Endodermal cell (in vitro differentiated cells): ENCODE results near the gene SLC28A2. TPM values are rescaled to one million over a fixed set of nuclear protein-coding genes. Genes with fewer than 3 reads are reported as not detected.

ENCODE experiments used
- DNase-seq: peaks from one replicate; pipeline ENCODE4 v3.0.0-alpha.2; 2017
- H3K27ac ChIP-seq: 2 replicates; pipeline ENCODE4 v1.5.1; 2013; ENCODE audit warnings: mild to moderate bottlenecking, low read depth, low read length, moderate library complexity
- H3K27me3 ChIP-seq: 2 replicates; pipeline ENCODE4 v1.6.1; 2013; ENCODE audit warnings: mild to moderate bottlenecking, low read length, moderate library complexity; ENCODE audit not compliant: insufficient read depth, control insufficient read depth, poor library complexity, severe bottlenecking
- H3K36me3 ChIP-seq: 2 replicates; pipeline ENCODE4 v1.7.0; 2013; ENCODE audit warnings: mild to moderate bottlenecking, low read length, moderate library complexity; ENCODE audit not compliant: control insufficient read depth, insufficient read depth
- H3K4me1 ChIP-seq: one replicate; pipeline ENCODE4 v1.7.0; 2013; ENCODE audit warnings: low read length; ENCODE audit not compliant: control insufficient read depth, insufficient read depth
- H3K4me3 ChIP-seq: 2 replicates; pipeline ENCODE4 v1.5.1; 2013; ENCODE audit warnings: mild to moderate bottlenecking, low read length, moderate library complexity
- H3K9ac ChIP-seq: 2 replicates; pipeline ENCODE4 v1.6.1; 2013; ENCODE audit warnings: mild to moderate bottlenecking, low read length, moderate library complexity; ENCODE audit not compliant: poor library complexity, severe bottlenecking; ENCODE audit errors: extremely low read depth
- H3K9me3 ChIP-seq: 2 replicates; pipeline ENCODE4 v1.6.1; 2013; ENCODE audit warnings: mild to moderate bottlenecking, low read length, moderate library complexity; ENCODE audit not compliant: control insufficient read depth
- H3K27ac Mint-ChIP-seq: 2 replicates; pipeline ENCODE4 v1.8.0; 2020; ENCODE audit warnings: mixed read lengths
- H3K27me3 Mint-ChIP-seq: 2 replicates; pipeline ENCODE4 v1.8.0; 2021; ENCODE audit warnings: mild to moderate bottlenecking, mixed read lengths; ENCODE audit not compliant: insufficient read depth
- H3K36me3 Mint-ChIP-seq: 2 replicates; pipeline ENCODE4 v1.8.0; 2020; ENCODE audit warnings: low read depth, mixed read lengths
- H3K4me1 Mint-ChIP-seq: 2 replicates; pipeline ENCODE4 v1.8.0; 2020; ENCODE audit warnings: mixed read lengths
- H3K4me3 Mint-ChIP-seq: 2 replicates; pipeline ENCODE4 v1.8.0; 2020; ENCODE audit warnings: mild to moderate bottlenecking, moderate library complexity, mixed read lengths
- H3K9me3 Mint-ChIP-seq: 2 replicates; pipeline ENCODE4 v1.8.0; 2020; ENCODE audit warnings: mild to moderate bottlenecking, mixed read lengths
- WGBS, 2 experiments: methylation state at CpG; one replicate each; pipeline versions ENCODE4 v1.1.5 to v1.1.7; 2013; ENCODE audit warnings: missing lambda C conversion rate in 2 of 2, mixed read lengths in 1 of 2; ENCODE audit not compliant: insufficient coverage in 1 of 2, insufficient read length in 1 of 2; 5-methylcytosine and 5-hydroxymethylcytosine counted together
- total RNA-seq, 2 donors: library from RNA; stranded (reverse); fragmentation: NEBNext Ultra II Directional in 1 of 2; extraction: Animal tissue kit (Norgen Biotek cat#: 25700) in 1 of 2; gene quantifications; 2 replicates in 1 of 2; 3 replicates in 1 of 2; pipeline ENCODE4 v1.2.1, GENCODE V29; 2021
- TF ChIP-seq, protein P1 (sequence below): fragments of 200-600 bp; sonication (generic); conservative IDR thresholded peaks from 2 replicates; pipeline ENCODE4 v1.5.0; 2021; ENCODE audit warnings: antibody characterized with exemption, mild to moderate bottlenecking

SLC28A2 gene
- total RNA-seq, 2 donors from 2014 or later: 3.8 to 4.4 TPM

- H3K4me3 Mint-ChIP-seq: no peak overlapping the region
- peak; percentile 83 for DNase-seq
- H3K4me1 ChIP-seq: peaks cover 7% of the 10 kb centered on the region
- H3K4me3 ChIP-seq: no peak overlapping the region
- H3K4me1 Mint-ChIP-seq: peaks cover 48% of the 10 kb centered on the region
- H3K9me3 ChIP-seq: peaks cover 5% of the 10 kb centered on the region
- TF ChIP-seq, protein P1, sequence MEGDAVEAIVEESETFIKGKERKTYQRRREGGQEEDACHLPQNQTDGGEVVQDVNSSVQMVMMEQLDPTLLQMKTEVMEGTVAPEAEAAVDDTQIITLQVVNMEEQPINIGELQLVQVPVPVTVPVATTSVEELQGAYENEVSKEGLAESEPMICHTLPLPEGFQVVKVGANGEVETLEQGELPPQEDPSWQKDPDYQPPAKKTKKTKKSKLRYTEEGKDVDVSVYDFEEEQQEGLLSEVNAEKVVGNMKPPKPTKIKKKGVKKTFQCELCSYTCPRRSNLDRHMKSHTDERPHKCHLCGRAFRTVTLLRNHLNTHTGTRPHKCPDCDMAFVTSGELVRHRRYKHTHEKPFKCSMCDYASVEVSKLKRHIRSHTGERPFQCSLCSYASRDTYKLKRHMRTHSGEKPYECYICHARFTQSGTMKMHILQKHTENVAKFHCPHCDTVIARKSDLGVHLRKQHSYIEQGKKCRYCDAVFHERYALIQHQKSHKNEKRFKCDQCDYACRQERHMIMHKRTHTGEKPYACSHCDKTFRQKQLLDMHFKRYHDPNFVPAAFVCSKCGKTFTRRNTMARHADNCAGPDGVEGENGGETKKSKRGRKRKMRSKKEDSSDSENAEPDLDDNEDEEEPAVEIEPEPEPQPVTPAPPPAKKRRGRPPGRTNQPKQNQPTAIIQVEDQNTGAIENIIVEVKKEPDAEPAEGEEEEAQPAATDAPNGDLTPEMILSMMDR: no peak
- no peaks in the 10 kb centered on the region for H3K9me3 Mint-ChIP-seq
- H3K27ac ChIP-seq: peak overlapping the region; percentile 28
- no peaks in the 10 kb centered on the region for H3K36me3 ChIP-seq
- no peaks in the 10 kb centered on the region for H3K27me3 ChIP-seq
- H3K27ac Mint-ChIP-seq: peak overlapping the region; percentile 64
- WGBS, 2 experiments: 22% methylated on average over 3 to 5 of the region's 5 CpGs
- H3K9ac ChIP-seq: peak overlapping the region; percentile 31
- H3K27me3 Mint-ChIP-seq: peaks cover 35% of the 10 kb centered on the region
- H3K36me3 Mint-ChIP-seq: no peaks in the 10 kb centered on the region
Measured at GRCh38 chr15:45224621-45225217, 27.3 kb upstream of the SLC28A2 start.

DNA sequence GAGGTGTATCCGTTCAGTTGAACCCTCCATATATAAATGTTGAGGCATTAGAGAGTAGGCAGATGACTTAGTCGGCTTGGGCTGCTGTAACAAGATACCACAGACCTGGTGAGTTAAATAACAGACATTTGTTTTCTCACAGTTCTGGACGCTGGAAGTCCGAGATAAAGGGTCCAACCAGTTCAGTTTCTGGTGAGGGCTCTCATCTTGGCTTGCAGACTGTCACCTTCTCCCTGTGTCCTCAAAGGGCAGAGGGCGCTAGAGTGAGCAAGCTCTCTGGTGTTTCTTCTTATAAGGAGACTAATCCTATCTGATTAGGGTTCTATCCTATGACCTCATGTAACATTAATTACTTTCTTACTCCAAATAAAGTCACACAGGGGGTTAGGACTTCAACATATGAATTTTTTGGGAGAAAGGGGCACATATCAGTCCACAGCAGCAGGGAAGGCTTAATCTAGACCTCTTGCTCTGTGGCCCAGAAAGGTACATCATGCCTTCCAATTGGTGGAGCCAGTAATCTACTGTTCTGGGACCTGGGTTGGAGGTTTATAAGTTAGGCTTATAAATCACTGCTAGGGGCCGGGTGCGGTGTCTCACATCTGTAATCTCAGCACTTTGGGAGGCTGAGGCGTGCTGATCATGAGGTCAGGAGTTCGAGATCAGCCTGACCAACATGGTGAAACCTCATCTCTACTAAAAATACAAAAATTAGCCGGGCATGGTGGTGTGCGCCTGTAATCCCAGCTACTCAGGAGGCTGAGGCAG is 26.3 kb upstream of the SLC28A2 start:
- Histone ChIP-seq H3K9ac (no peak overlapping the region), H3K4me3 (no peak overlapping the region), H3K36me3 (no peaks in the 10 kb centered on the region), H3K27me3 (no peaks in the 10 kb centered on the region), H3K9me3 (peaks cover 5% of the 10 kb centered on the region), H3K27ac (no peak overlapping the region), H3K4me1 (peaks cover 7% of the 10 kb centered on the region)
- Mint-ChIP-seq H3K36me3 (no peaks in the 10 kb centered on the region), H3K27ac (peak overlapping the region; percentile 64), H3K9me3 (no peaks in the 10 kb centered on the region), H3K4me3 (no peak overlapping the region), H3K27me3 (peaks cover 32% of the 10 kb centered on the region), H3K4me1 (peaks cover 43% of the 10 kb centered on the region)
- TF ChIP-seq, protein P1: peak; percentile 74
- 77 to 78% methylated on average over 5 to 10 of the region's 11 CpGs for WGBS, 2 experiments
- DNase-seq: peak; percentile 75

- TF ChIP-seq, protein P1: no peak
- WGBS, 2 experiments: 67 to 75% methylated on average over 3 to 5 of the region's 5 CpGs
- Histone ChIP-seq H3K9ac (no peak overlapping the region), H3K4me1 (peaks cover 7% of the 10 kb centered on the region), H3K27ac (no peak overlapping the region), H3K9me3 (peaks cover 14% of the 10 kb centered on the region), H3K27me3 (no peaks in the 10 kb centered on the region), H3K4me3 (no peak overlapping the region), H3K36me3 (no peaks in the 10 kb centered on the region)
- Mint-ChIP-seq H3K4me3 (no peak overlapping the region), H3K4me1 (peaks cover 26% of the 10 kb centered on the region), H3K36me3 (no peaks in the 10 kb centered on the region), H3K9me3 (peaks cover 19% of the 10 kb centered on the region), H3K27ac (no peak overlapping the region), H3K27me3 (peaks cover 36% of the 10 kb centered on the region)
- no peak for DNase-seq
Measured at GRCh38 chr15:45228931-45229330, 23.1 kb upstream of the SLC28A2 start.
